HG03575 (cell line): ENCODE data around the gene BEST1.

Experiments used
- ATAC-seq: cut with Tn5 transposase; IDR thresholded peaks from one replicate; pipeline ENCODE4 v1.9.1; 2021; ENCODE audit not compliant: unreplicated experiment, insufficient number of reproducible peaks, low FRiP score; ENCODE audit errors: extremely low read depth

Gene BEST1

DNA sequence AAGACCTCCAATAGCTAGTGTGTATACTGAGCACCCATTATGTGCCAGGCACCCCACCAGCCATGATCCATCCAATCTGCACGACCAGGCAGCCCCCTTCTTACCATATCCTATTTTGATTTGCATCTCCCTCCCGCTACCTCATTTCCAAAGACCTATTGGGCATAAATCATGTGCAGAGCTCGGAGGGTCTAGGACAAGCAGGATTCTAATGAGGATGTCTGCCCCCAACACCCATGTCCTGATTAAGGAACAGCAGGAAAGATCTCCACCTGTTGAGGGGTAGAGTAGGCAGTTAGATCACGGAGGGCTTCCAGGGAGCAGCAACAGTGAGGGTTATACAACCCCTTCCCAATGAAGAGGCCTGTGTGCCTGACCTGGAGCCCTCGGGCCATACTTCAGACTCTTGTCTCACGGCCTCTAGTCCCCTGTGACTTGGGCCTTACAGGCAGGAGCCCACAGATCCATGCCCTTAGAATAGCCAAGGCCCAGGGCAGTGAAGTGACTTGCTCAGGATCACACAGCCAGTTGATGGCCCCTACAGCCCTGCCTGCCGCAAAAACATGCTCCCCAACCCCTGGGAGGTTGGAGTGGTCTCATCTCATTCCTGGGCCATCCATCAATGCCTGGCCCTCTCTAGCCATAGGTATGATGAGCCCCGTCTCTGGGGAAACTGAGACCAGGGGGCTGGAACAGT is 36.3 kb upstream of the BEST1 start:
- no peak for ATAC-seq

GRCh38 chr11:61914471-61915171 is 35.5 kb upstream of the BEST1 start:
- ATAC-seq = no peak

DNA sequence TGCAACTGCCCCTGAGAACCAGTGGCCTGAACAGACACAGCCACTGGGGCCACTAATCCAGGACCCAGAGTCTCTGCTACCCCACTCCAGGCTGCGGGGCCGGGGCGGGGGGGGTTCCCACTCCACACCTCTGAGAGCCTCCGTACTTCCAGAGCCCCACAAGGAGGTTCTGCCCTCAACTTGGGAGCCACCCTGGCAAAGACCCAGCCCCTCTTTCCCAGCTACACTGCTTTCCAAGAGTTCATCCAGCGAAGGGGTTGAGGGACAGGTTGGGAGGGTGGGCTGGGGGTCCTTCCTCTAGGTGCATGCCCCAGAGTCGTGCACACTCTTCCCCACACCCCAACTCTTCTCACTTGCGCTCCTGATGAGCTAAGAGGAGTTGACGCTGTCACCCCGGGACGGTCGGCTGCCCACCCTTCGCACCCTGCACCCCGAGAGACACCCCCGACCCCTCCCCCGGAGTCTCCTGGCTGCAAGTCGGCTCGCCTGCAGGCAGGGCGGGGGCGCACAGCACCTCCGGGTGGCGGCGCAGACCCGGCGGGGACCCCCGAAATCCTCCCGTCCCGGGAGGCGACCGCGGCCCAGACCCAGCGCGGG is 33.3 kb upstream of the BEST1 start:
- no peak for ATAC-seq

GRCh38 chr11:61917334-61918109 is 32.6 kb upstream of the BEST1 start, which contains the start of gene RAB3IL1:
RAB3IL1 (minus strand) TSS chr11:61917566; CDS start chr11:61917367, 199 bp downstream.
- no peak for ATAC-seq

DNA sequence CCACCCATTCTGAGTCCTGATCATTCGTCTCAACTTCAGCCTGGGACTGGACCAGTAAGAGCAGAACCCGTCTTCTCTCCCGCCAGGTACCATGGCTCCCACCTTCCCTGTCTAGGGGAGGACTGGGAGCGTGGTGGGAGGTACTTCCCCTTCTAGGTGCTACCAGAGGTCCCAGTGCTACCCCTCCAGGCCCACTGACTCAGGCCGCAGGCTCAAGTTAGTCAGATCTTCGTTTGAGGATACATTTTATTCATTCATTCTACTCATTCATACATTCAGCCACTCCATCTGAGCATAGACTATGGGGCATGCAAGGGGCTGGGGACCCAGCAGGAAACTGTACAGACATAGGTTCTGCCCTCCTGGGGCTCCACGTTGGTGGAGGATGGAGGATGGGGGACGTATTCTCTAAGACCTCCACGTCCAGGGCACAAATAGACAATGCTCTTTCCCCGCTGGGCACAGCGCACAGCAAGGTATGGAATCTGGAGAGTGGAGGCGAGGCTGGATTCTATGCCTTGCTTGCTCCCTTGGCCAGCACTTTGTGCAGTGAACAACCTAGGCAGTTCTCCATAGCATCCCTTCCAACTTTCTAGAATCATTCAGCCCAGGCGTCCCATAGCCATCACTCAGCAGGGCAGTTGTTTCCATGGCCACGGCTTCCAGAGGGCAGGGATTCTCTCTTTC is 31.8 kb upstream of the BEST1 start:
- no peak for ATAC-seq

DNA sequence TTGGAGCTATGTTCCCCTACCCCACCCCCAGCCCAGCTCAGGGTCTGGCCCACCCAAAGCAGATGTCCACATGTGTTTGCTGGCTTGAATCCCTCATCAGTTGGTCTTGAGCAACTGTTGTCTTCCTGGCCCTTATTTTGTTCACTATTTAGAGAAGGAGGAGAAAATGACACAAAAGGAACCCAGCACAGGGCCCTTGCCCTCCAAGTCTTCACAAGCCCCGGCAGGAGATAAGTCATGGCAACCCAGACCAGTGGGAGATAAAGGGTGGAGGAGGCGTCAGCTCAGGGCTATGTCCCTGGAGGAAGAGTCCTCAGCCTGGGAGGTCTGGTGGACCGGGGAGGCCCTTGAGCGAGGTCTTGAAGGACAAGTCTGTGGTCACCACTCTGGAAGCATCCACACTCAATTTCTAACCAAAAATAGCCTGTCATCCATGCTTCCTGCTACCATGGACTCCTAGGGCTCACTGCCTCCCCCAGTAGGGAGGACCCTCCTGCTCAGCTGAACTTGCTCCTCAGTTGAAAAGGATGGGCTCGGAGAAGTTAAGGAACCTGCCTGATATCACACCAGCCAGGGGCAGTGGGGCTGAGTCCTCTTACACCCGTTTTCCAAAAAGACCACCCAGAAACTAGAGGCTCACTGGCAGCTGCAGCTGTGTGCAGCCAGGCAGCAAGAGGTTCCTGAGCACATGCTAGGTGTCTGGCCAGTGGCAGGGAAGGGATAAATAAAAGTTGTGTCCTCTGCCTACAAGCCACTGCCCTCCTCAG is 31.0 kb upstream of the BEST1 start:
- ATAC-seq = no peak

GRCh38 chr11:61919705-61920631 is 30.2 kb upstream of the BEST1 start:
- no peak for ATAC-seq

- no peak for ATAC-seq
Observed at GRCh38 chr11:61921446-61921845, 28.7 kb upstream of the BEST1 start.

GRCh38 chr11:61922539-61922938 is 27.6 kb upstream of the BEST1 start:
- no peak for ATAC-seq

GRCh38 chr11:61923166-61924063 is 26.7 kb upstream of the BEST1 start:
- no peak for ATAC-seq

DNA sequence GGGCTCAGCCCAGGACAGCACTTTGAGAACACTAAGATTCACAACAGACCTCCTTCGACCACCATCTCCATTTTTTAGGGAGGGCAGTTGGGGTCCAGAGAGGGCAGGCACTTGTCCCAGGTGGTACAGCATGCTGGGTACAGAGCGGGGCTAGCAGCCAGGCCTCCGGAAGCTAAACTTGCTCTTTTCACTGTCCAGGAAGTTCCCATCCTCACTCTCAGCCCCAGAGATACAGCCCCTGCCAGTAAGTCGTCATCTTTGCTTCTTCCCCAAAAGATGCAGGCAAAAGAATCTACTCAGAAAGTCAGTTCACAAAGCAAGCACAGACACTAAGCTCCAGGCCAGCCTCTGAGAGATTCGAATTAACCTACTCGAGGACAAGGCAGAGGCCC is 26.1 kb upstream of the BEST1 start:
- ATAC-seq = no peak

DNA sequence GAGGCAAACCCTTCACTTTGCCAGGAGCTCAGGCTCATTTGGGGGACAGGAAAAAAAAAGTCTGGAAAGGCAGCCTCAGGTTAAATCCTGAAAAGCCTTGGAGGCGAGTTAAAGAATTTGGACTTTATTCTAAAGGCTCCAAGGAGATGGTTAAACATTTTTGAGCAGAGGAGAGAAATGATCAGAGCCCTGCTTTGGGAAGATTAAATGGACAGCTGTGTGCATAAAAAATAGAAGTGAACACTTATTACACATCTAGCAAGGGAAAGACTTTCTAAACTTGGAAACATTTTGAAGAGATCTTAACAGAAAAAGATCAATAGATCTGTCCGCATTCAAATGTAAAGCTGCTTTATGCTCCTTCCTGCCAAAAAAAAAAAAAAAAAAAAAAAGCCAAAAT is 24.4 kb upstream of the BEST1 start:
- no peak for ATAC-seq

- no peak for ATAC-seq
Observed at GRCh38 chr11:61926235-61926634, 23.9 kb upstream of the BEST1 start.

DNA sequence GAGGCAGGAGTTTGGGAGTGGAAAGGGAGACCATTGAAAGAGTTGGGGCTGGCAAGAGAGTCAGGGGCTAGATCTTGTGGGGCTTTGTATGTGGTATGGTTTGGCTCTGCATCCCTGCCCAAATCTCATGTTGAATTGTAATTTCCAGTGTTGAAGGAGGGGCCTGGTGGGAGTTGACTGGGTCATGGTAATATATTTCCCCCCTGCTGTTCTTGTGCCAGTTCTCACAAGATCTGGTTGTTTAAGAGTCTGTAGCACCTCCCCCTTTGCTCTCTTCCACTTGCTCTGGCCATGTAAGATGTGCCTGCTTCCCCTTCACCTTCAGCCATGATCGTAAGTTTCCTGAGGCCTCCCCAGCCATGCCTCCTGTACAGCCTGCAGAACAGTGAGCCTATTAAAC is 22.6 kb upstream of the BEST1 start:
- no peak for ATAC-seq

DNA sequence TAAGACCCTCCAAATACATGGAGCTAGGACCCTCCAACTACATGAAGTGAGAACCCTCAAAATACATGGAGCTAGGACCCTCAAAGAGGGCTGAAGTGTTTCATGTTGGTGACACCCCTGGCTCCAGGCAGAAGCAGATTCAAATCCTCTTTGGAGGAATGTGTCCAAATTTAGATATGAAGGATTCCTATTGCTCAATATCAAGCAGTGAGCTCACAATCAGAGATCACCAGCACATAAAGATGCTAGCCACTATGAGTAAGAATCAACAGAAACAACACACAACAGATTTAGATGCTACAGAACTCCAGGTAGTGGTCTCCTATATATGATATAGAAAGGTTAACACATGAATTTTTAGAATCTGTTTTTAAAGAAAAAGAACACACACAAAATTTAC is 21.5 kb upstream of the BEST1 start:
- no peak for ATAC-seq

- ATAC-seq = no peak
Observed at GRCh38 chr11:61930933-61931332, 19.2 kb upstream of the BEST1 start.
